Muscle of back (tissue), 11 donors: Measurements from ENCODE around the gene ATP9B. TPM values are rescaled to one million over a fixed set of nuclear protein-coding genes. Genes with fewer than 3 reads are reported as not detected.
"Not testable (repeated sequence)": the region's sequence is repeated elsewhere in the genome, so short reads cannot be mapped to it uniquely, and the experiment has no call there.

Source experiments
- DNase-seq, 3 donors: peaks; one replicate each; pipeline versions ENCODE4 v3.0.0 to v3.0.0-alpha.2; 2013
- polyA plus RNA-seq, 10 donors: library from polyadenylated mRNA; unstranded; fragments of 120-200 nt; gene quantifications; one replicate each; pipeline ENCODE4 v1.2.1, GENCODE V29; 2013; ENCODE audit not compliant: insufficient read length in 10 of 10

The ATP9B gene
- polyA plus RNA-seq, 10 donors = 11.8 to 27.6 (median 16.4) TPM

DNA sequence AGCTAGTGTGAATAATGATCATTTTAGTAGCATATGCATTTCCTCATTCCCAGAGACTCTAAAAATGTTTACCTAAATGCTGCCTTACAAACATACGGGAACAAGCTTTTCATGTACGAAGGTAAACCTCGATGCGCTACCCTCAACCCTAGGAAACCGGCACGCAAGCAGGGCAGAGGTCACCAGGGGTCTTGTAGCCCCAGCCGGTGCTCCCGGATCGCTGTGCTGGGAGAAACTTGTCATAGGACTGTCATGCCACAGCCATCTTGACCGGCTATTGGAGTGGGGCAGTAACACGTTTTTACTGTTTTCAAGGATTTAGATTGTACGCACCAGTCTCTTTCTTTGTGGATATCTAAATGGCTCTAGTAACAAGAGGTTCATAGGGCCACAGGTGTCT, 291.7 kb downstream of the ATP9B start:
- DNase-seq = no peak

DNA sequence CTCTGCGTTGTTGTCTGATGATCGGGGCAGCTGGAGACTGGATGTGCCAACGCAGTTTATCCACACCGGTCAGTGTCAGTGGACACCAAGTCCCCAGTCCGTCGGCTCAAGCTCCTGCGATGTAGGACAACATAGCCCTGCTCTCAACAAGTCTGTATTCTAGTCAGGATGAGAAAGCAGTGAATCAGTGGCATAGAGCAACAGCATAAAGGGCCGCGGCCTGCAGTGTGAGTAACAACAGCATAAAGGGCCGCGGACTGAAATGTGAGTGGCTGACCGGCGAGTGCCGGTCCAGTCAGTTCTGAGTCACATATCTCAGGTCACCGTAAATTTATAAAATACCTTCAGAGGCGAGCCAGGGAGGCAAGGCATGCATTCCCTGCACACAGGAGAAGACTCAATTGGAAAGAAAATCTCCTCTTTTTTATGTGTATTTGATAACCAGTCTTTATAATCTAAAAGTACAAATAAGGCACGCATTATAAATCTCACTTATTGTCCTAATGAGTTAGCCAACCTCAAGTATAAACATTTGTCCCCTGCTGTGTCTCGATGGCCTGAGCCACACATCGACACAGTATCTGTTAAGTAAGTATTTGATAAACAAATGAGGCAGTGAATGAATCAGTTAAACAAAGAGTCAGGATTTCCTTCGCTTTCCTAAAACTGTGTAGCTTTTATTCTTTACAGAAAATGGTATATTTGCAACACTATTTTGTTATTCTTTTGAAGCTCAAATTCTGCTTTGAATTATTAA, 292.8 kb downstream of the ATP9B start:
- no peak for DNase-seq

DNA sequence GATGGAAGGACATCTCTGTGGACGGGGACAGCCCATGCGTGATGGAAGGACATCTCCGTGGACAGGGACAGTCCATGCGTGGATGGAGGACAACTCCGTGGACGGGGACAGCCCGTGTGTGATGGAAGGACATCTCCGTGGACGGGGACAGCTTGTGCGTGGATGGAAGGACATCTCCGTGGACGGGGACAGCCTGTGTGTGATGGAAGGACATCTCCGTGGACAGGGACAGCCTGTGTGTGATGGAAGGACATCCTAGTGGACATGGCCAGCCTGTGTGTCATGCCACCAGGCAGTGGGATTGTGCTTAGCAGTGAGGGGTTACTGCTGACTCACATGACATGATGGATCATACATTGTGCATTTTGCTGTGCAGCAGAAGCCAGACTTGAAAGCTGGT, 296.5 kb downstream of the ATP9B start:
- DNase-seq = no peak

DNA sequence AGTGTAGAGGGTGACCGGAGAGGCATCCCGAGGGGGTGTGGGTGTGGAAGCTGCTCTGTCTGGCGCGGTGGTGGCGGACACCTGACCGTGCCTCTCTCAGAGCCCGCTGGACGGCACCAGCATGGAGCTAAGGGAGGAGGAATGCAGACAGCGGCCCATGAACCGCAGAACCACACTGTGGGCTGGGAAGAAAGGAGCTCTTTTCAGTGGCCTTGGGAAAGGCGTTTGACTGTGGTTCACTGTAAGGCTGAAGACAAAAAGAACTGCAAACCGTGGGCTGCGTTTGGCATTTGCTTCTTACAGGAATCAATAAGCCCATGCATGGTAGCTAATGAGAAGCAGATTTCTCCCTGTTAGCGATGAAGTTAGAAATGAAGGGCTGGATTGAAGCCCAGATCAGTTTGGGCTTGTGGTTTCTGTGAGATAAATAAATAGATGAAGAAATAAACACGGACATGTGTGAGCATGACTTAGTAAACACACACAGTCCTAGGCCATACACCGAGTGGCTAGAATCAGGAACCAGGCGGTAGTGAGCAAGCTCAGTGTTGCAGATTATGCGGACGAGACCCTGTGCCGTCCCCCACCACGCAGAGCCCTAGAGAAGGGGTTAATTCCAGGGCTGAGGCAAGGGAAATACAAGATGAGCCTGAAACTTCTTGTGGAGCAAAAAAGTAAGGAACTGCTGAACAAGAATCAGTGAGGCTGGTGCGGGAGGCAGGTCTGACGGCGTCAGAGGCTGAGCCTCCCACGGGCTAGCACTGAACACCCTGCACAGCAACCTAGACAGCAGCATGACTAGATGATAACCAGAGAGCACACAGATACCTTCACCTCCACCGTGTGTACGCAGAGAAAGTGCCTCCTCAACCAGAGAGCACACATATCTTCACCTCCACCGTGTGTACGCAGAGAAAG, 297.2 kb downstream of the ATP9B start:
- peak in 2 of 3 donors; percentile 59 to 63 for DNase-seq

DNA sequence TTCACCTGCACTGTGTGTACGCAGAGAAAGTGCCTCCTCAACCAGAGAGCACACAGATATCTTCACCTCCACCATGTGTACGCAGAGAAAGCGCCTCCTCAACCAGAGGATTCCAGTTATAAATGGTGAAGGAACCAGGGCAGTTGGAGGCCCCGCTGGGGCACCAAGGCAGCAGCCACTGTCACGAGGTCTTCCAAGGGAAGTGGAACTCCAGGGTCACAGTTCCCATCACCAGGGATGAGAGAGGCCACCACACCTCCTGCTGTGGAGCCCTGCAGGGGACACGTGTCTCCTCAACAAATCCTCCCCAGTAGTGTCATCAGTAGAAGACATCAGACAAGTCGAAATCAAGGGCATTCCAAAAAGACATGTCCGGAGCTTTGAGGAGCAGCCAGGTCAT, 298.3 kb downstream of the ATP9B start:
- no peak for DNase-seq

DNA sequence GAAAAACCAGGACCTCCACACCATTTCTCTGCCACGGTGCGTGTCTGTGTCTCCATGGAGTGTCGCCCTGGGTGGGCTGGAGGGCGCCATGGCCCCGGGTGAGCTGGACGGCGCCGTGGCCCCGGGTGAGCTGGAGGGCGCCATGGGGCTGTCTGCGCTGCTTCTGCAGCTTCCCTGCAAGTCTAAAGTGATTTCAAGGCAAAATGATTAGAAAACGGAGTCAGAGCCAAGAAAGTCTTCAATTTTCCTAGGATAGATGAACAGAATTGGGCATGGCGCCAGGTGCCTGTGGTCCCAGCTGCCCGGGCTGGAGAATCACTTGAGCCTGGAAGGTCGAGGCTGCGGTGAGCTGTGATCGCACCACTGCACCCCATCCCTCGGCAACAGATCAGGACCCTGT, 298.8 kb downstream of the ATP9B start:
- DNase-seq = no peak

DNA sequence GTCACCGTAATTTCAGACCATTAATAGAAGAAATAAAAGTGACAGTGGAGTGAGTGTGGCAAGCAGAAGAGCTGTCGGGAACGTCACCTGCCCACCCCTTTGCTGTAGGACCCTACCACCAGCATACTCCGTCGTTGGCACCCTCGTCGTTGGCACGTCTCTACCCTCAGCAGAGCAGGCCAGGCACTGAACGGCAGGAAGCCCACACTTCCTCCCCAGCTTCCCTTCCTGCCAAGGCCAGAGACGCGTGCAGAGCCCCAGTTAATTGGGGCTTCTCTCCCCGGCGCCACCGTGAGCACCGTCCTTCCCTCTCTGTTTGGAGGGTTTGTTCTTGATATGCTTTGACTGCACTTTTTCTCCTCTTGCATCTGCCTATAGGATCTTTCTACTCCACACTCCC, 299.5 kb downstream of the ATP9B start:
- no peak for DNase-seq

DNA sequence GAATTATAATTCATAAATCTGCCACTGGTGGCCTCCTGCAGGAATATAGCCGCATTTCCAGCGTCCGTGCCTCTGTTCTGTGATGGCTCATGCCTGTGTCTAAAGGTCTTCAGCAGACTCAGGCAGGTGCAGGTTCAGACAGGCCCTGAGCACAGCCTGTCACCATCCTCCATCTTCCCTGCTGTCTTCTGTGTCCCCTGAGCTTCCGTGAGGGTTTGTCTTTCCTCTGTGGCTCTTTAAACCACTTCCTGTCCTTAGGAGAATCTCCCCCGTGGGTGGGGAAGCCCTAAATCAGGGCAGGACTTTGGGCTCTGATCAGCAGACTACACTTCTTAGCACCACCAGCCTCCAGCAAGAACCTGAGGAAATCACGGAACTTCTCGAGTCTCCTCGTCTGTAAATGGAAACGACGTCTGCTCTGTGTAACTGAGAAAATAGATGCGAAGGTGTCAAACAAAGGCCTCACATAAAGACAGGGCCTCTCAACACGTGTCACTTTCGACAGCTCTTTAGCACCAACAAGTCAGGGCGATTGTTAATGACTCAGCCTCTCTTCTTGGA, 302.4 kb downstream of the ATP9B start:
- no peak for DNase-seq

DNA sequence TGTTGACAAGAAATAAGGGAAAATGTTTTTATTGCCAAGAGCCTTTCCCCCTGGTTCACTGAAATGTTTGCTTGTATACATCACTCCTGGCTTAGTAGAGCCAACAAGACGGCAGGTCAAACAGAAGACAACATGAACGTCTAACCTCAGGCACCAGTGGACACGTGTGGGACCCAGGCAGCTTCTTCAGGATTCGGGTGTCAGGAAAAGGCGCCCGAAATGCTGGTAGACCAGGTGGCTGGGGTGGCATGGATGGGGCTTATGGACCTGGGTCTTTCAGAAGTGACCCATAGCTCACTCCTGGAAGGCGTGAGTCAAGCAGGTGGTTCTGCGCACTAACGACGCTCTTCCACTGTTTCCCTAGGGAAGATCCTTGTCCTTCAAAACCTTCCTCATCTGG, 303.3 kb downstream of the ATP9B start:
- no peak for DNase-seq

DNA sequence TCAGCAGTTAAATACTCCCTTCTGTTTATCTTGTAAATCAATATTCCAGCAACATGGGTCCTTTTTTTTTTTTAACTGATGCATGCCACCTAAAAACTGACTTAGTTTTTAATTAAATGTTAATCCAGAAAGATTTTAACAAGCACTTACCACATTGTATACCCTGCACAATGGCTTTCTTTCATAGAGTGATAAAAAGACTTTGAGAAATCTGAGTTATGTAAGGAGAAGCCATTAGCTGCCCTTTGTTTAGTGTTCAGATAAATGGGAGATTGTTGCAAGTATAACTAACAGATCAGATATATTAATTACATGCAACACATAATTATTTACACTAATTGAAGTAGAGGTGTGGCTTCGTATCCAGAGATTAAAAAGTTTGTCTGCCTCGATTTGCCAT, 303.8 kb downstream of the ATP9B start:
- no peak for DNase-seq

DNA sequence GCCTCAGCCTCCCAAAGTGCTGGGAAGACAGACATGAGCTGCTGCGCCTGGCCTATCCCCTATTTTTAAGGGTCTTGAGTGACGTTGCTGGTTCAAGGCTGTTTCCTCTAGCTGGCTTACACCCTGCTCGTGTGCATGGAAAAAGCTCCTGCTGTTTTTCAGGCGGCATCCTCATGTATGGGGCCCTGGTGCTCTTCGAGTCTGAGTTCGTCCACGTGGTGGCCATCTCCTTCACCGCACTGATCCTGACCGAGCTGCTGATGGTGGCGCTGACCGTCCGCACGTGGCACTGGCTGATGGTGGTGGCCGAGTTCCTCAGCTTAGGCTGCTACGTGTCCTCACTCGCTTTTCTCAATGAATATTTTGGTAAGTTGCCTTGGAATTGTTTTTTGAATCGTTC, 304.5 kb downstream of the ATP9B start:
- DNase-seq = no peak

DNA sequence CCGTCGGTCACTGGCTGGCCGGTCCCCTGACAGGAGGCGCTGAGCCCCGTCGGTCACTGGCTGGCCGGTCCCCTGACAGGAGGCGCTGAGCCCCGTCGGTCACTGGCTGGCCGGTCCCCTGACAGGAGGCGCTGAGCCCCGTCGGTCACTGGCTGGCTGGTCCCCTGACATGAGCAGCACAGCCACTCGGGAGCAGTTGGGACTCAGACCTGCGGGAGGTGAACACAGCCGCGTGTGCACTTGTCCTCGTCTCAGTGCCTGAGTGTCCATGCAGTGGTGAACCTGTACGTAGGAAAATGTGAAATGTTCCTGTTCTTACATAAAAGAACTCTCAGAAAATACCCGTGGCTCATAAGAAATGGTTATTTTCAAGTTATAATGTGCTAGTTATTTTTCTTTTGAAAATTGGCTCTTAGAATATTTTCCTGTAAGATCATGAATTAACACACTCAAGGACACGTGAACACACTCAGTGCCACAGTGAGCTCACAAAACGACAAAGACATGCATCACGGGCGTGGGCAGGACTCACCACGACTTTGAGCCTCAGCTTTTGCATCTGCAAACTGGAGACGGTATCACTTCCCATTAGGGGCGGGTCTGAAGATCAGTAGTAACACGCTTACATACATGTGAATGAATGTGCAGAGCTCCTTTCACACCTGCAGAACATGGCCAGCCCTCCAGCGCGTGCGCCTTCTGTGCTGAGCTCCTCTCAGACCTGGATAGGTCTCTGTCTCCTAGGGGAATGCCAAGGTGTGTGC, 305.4 kb downstream of the ATP9B start:
- DNase-seq = no peak

DNA sequence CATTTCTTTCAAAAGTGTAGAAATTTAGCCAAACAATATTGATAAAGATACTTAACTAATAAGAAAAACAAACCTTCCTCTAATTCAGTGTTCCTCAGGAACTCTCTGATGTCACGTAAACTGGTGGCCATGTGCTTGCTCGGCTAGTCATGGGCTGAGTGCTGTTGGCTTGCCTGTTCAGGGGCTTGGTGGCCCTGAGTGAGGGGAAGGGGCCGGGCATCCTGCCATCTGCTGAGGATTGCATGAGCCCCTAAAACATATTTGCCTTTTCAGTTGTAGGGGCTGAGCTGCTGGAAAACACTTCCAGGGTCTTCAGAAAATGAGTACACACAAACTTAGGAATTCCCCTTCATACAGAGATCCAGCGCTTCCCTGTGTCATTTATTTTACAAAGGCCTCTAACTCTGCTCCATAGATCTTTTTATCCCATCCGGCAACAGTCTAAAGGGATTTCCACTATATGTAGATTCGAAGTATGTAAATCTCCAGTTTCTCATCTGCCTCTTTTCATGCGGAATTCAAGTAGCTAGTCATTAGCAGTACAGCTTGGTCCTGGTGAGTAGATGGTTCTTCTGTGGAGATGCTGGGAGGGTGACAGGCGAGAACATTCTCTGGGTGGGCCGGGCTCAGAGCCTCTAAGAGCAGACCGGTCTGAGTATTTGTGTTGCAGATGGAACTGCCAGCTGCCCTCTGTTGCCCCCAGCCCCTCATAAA, 306.4 kb downstream of the ATP9B start:
- DNase-seq = no peak

DNA sequence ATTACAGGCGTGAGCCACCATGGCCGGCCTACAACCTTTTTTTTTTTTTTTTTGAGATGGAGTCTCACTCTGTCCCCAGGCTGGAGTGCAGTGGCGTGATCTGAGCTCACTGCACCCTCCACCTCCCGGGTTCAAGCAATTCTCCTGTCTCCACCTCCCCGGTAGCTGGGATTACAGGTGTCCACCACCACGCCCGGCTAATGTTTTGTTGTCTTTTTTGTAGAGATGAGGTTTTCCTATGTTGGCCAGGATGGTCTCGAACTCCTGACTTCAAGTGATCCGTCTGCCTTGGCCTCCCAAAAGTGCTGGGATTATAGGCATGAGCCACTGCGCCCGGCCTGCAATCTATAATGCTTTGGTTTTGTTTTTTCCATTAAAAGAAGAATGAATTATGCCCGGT, 307.5 kb downstream of the ATP9B start:
- not testable (repeated sequence) for DNase-seq

DNA sequence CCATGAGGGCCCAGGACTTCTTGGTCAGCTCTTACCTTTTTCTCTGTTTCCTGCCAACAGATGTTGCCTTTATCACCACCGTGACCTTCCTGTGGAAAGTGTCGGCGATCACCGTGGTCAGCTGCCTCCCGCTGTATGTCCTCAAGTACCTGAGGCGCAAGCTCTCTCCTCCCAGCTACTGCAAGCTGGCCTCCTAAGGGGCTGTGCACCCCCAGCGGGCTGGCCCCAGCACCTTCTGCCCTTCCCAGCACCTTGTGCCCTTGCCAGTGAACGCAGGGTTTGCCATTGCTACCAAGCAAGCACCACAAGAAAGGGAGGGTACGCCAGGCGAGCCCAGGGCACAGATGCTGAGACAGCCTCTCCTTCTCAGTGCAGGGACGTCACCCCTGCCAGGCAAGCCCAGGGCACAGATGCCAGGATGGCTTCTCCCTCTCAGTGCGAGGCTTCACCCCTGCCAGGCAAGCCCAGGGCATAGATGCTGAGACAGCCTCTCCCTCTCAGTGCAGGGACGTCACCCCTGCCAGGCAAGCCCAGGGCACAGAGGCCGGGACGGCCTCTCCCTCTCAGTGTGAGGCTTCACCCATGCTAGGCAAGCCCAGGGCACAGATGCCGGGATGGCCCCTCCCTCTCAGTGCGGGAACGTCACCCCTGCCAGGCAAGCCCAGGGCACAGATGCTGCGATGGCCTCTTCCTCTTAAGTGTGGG, 308.1 kb downstream of the ATP9B start:
- no peak for DNase-seq

DNA sequence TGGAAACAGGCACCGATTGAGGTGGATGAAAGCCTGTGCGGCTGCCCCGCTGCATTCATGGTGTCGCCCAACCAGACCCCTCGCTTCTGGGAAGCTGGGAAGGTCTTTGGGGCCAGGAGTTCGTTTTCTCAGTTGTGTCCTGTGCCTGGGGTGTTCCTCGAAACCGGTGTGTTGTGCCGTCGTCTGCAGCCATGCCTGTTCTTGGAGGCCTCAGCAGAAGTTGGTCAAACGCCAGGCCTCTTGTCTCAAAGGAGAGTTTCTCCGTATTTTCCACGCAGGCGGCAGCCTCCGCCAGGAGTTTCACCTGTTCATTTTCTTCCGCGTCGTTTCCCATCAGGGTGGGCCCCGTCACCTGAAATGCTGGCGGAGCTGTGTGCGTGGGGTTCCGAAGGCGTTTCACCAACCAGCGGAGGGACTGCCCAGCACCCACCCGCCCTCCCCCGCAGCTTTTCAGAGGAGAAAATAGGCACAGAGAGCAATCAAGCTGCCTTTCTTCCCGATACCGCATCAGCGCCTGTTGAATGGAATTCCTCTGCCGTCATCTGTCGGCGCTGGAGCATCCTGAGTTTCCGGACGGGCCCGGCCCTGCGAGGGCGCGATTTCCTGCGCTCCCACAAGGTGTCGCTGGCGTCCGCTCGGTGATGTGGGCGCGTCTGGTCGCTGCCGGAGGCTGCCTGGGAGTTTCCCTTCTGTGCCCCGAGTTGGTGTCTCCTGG, 309.5 kb downstream of the ATP9B start:
- peak; percentile 64 to 92 (median 87) for DNase-seq

DNA sequence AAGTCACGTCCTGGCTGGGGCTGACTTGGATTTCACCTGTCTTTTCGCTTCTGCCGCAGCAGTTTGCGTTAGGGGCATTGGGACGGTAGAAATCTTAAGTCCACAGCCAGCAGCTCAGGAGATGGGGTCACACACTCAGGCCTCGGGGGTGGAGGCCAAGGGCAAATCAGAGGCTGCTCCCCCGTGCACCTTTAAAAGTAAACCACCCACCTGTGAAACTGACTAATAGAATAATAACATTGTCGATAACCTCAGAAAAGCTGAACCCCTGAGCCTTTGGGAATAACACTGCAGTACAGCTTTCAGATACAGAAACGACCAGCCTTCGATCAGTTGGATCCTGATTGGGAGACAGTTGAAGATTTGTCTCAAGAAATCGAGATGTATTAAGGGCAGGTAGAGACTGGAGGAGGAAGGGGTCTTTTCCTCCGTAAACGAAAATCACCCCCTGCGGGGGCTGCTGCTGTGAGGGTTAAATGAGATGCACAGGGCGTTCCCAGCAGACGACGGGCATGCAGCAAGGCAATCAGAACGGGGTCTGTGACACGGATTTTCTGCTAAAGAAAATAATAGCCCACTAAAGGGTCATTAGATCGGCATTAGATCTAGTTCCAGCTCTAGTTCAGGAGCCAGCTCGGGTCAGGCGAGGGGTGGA, 310.2 kb downstream of the ATP9B start:
- no peak for DNase-seq

DNA sequence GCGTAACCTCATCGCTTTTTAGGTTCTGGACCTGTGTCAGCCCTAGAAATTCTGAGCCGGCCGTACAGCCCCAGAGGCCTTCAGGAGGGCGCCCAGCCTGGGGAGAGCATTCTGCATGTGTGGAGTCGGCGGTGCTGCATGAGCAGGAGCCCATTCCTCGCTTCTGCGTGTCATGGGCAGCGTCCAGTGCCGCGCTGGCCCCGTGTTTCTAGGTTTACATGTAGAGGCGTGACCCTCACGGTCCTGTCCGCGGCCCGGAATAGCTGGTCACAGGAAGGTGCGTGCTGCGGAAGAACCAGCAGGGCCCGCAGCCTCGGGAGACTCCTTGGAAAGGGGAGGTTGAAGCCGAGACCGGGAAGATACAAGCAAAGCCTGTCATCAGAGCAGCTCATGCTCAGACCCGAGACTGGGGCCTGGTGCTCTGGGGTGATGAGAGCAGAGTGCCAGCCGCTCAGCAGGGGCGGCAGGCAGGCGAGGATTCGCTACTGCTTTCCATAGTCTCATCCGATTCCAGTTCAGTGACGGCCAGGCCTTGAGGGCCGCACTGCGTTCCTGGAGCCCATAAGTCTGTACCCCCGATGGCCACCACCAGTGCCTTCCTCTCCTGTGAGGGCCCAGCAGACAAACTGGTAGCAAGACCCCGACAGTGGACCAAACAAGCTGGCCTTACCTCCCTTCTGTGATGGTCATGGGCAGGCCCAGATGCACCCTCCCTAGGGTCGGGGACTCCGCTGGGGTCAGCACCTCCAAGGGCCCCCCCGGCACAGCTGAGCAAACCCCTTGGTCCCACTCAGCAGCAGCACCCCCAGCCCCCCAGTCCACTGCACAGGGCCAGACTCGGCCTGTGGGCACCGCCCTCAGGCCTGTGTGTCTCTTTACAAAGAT, 311.0 kb downstream of the ATP9B start:
- no peak for DNase-seq
